Stimulated activated CD4-positive, alpha-beta T cell treated with anti-CD3 and anti-CD28 coated beads, Interleukin-1b, Interleukin-23, amount 100 ng/mL, for 24 hours (primary cell): ENCODE measurements around the gene CBLB.

Experiments
- DNase-seq, 4 experiments: peaks; one replicate each; pipeline ENCODE4 v3.0.0-alpha.2; 2020; ENCODE audit warnings: low read depth in 4 of 4, low spot score in 1 of 4

CBLB gene

GRCh38 chr3:105876780-105877327, 8.0 kb upstream of the CBLB start:
- DNase-seq = no peak

GRCh38 chr3:105869861-105870755, 1.3 kb upstream of the CBLB start:
- no peak for DNase-seq

- DNase-seq = no peak
Measured at GRCh38 chr3:105869531-105869833, 670 bp upstream of the CBLB start.

- no peak for DNase-seq
Measured at GRCh38 chr3:105868431-105868741, 426 bp downstream of the CBLB start.

GRCh38 chr3:105867712-105868430, 941 bp downstream of the CBLB start:
- DNase-seq = no peak

GRCh38 chr3:105866656-105867653, 1.9 kb downstream of the CBLB start:
- no peak for DNase-seq

GRCh38 chr3:105865867-105866350, 2.9 kb downstream of the CBLB start:
- no peak for DNase-seq

GRCh38 chr3:105865016-105865623, 3.7 kb downstream of the CBLB start:
- DNase-seq = no peak

GRCh38 chr3:105864212-105864611, 4.6 kb downstream of the CBLB start:
- DNase-seq = no peak

GRCh38 chr3:105863608-105864007, 5.2 kb downstream of the CBLB start:
- no peak for DNase-seq

- DNase-seq = no peak
Measured at GRCh38 chr3:105862217-105862616, 6.6 kb downstream of the CBLB start.

GRCh38 chr3:105860641-105861040, 8.2 kb downstream of the CBLB start:
- DNase-seq = no peak

- DNase-seq = no peak
Measured at GRCh38 chr3:105858017-105858416, 10.8 kb downstream of the CBLB start.

GRCh38 chr3:105857601-105858000, 11.2 kb downstream of the CBLB start:
- DNase-seq = no peak

- no peak for DNase-seq
Measured at GRCh38 chr3:105856605-105857004, 12.2 kb downstream of the CBLB start.

GRCh38 chr3:105853801-105854432, 14.9 kb downstream of the CBLB start:
- DNase-seq = no peak

- no peak for DNase-seq
Measured at GRCh38 chr3:105851582-105851981, 17.2 kb downstream of the CBLB start.

GRCh38 chr3:105851176-105851575, 17.6 kb downstream of the CBLB start:
- DNase-seq = no peak

GRCh38 chr3:105850593-105850992, 18.2 kb downstream of the CBLB start:
- no peak for DNase-seq

- no peak for DNase-seq
Measured at GRCh38 chr3:105848821-105849220, 20.0 kb downstream of the CBLB start.
